OCI-LY1 (cell line): ENCODE measurements around the gene PPP1R1C.

ENCODE experiments used
- H2AFZ ChIP-seq: fragments of 200-600 bp; sonication (generic), shearing (Covaris generic); 2 replicates; pipeline ENCODE4 v1.6.0; 2014; ENCODE audit warnings: antibody characterized with exemption, mild to moderate bottlenecking, low read length
- H3F3A ChIP-seq: fragments of 200-600 bp; sonication (generic), shearing (Covaris generic); 2 replicates; pipeline ENCODE4 v1.6.0; 2014; ENCODE audit warnings: mild to moderate bottlenecking, antibody characterized with exemption, low read length, moderate library complexity; ENCODE audit not compliant: insufficient read depth
- H3K27ac ChIP-seq: fragments of 200-600 bp; sonication (generic); 2 replicates; pipeline ENCODE4 v1.5.1; 2014; ENCODE audit warnings: low read length, mixed run types, mild to moderate bottlenecking, low read depth; ENCODE audit not compliant: poor library complexity, severe bottlenecking
- H3K27me3 ChIP-seq: fragments of 200-600 bp; sonication (generic); 2 replicates; pipeline ENCODE4 v1.6.0; 2014; ENCODE audit warnings: antibody characterized with exemption, mild to moderate bottlenecking, low read length, moderate library complexity; ENCODE audit not compliant: insufficient read depth
- H3K36me3 ChIP-seq: fragments of 200-600 bp; sonication (generic); 2 replicates; pipeline ENCODE4 v1.6.1; 2014; ENCODE audit warnings: mild to moderate bottlenecking, antibody characterized with exemption, low read length, moderate library complexity, mixed read lengths; ENCODE audit not compliant: insufficient read depth
- H3K4me1 ChIP-seq: fragments of 200-600 bp; sonication (generic); 2 replicates; pipeline ENCODE4 v1.5.1; 2014; ENCODE audit warnings: mild to moderate bottlenecking, low read length, moderate library complexity; ENCODE audit not compliant: insufficient read depth, severe bottlenecking
- H3K4me2 ChIP-seq: fragments of 200-600 bp; sonication (generic), shearing (Covaris generic); 2 replicates; pipeline ENCODE4 v1.6.1; 2014; ENCODE audit warnings: low read length
- H3K4me3 ChIP-seq: fragments of 200-600 bp; sonication (generic); 2 replicates; pipeline ENCODE4 v1.5.1; 2014; ENCODE audit warnings: low read length, low read depth, mild to moderate bottlenecking, mixed read lengths; ENCODE audit not compliant: poor library complexity, severe bottlenecking
- H3K79me2 ChIP-seq: fragments of 200-600 bp; shearing (Covaris generic); 2 replicates; pipeline ENCODE4 v1.6.1; 2016; ENCODE audit warnings: mixed run types, low read length, mixed read lengths; ENCODE audit not compliant: insufficient read depth
- H3K9ac ChIP-seq: fragments of 200-600 bp; sonication (generic), shearing (Covaris generic); 2 replicates; pipeline ENCODE4 v1.6.1; 2014; ENCODE audit warnings: mild to moderate bottlenecking, low read length, mixed read lengths
- H3K9me2 ChIP-seq: fragments of 200-600 bp; sonication (generic), shearing (Covaris generic); 2 replicates; pipeline ENCODE4 v1.6.1; 2014; ENCODE audit warnings: low read depth, mild to moderate bottlenecking, low read length, mixed read lengths
- H3K9me3 ChIP-seq: fragments of 200-600 bp; shearing (Covaris generic); 2 replicates; pipeline ENCODE4 v1.6.1; 2014; ENCODE audit warnings: low read length, mixed read lengths
- H4K20me1 ChIP-seq: fragments of 200-600 bp; sonication (generic), shearing (Covaris generic); 2 replicates; pipeline ENCODE4 v1.6.0; 2016; ENCODE audit warnings: mild to moderate bottlenecking, low read length; ENCODE audit not compliant: insufficient read depth
- CTCF ChIP-seq: fragments of 200-600 bp; sonication (generic), shearing (Covaris generic); IDR thresholded peaks from 2 replicates; pipeline ENCODE4 v1.5.1; 2017; ENCODE audit warnings: mild to moderate bottlenecking, antibody characterized with exemption, low read length, moderate library complexity, mixed read lengths
- EZH2 ChIP-seq: fragments of 200-600 bp; sonication (generic), shearing (Covaris generic); IDR thresholded peaks from 2 replicates; pipeline ENCODE4 v1.8.0; 2017; ENCODE audit warnings: borderline replicate concordance, mixed run types, mild to moderate bottlenecking, antibody characterized with exemption, low read length, moderate library complexity, mixed read lengths

PPP1R1C gene

GRCh38 chr2:182067393-182067792, 81.7 kb downstream of the PPP1R1C start:
- H3K4me3 ChIP-seq = no peak overlapping the region
- no peak overlapping the region for H3K4me2 ChIP-seq
- H3K27ac ChIP-seq = no peak overlapping the region
- no peaks in the 10 kb centered on the region for H3F3A ChIP-seq
- H3K36me3 ChIP-seq = no peaks in the 10 kb centered on the region
- H3K9ac ChIP-seq = no peak overlapping the region
- H3K9me3 ChIP-seq = no peaks in the 10 kb centered on the region
- TF ChIP-seq CTCF = no peak
- no peak for TF ChIP-seq EZH2
- H3K27me3 ChIP-seq = no peaks in the 10 kb centered on the region
- H3K4me1 ChIP-seq = peaks cover 10% of the 10 kb centered on the region
- no peaks in the 10 kb centered on the region for H3K79me2 ChIP-seq
- no peak overlapping the region for H2AFZ ChIP-seq
- no peaks in the 10 kb centered on the region for H3K9me2 ChIP-seq
- H4K20me1 ChIP-seq = no peaks in the 10 kb centered on the region

- TF ChIP-seq CTCF = no peak
- TF ChIP-seq EZH2 = no peak
- Histone ChIP-seq H3K4me1 (peaks cover 10% of the 10 kb centered on the region), H3K4me2 (no peak overlapping the region), H3K36me3 (no peaks in the 10 kb centered on the region), H3K9ac (no peak overlapping the region), H3K4me3 (no peak overlapping the region), H3K27me3 (no peaks in the 10 kb centered on the region), H3K79me2 (no peaks in the 10 kb centered on the region), H2AFZ (no peak overlapping the region), H3F3A (no peaks in the 10 kb centered on the region), H3K27ac (no peak overlapping the region), H4K20me1 (no peaks in the 10 kb centered on the region), H3K9me2 (no peaks in the 10 kb centered on the region), H3K9me3 (no peaks in the 10 kb centered on the region)
These were observed 83.2 kb downstream of the PPP1R1C start for GRCh38 chr2:182068811-182069210.

GRCh38 chr2:182069416-182069815, 83.8 kb downstream of the PPP1R1C start:
- H3K4me3 ChIP-seq = no peak overlapping the region
- H3K36me3 ChIP-seq = no peaks in the 10 kb centered on the region
- no peaks in the 10 kb centered on the region for H3K79me2 ChIP-seq
- H3K9ac ChIP-seq = no peak overlapping the region
- H2AFZ ChIP-seq = no peak overlapping the region
- H3K27ac ChIP-seq = no peak overlapping the region
- no peaks in the 10 kb centered on the region for H3K9me2 ChIP-seq
- H3K9me3 ChIP-seq = no peaks in the 10 kb centered on the region
- H4K20me1 ChIP-seq = no peaks in the 10 kb centered on the region
- H3K4me2 ChIP-seq = no peak overlapping the region
- no peak for TF ChIP-seq CTCF
- TF ChIP-seq EZH2 = no peak
- peaks cover 7% of the 10 kb centered on the region for H3K4me1 ChIP-seq
- no peaks in the 10 kb centered on the region for H3K27me3 ChIP-seq
- H3F3A ChIP-seq = no peaks in the 10 kb centered on the region
